ENCODE data around the gene PI4K2A.
A peak's percentile ranks its signal among the peaks of the same experiment; 100 is the strongest.

PI4K2A gene

GRCh38 chr10:97707134-97707861 is 66.8 kb downstream of the PI4K2A start:
- no peak for DNase-seq

DNA sequence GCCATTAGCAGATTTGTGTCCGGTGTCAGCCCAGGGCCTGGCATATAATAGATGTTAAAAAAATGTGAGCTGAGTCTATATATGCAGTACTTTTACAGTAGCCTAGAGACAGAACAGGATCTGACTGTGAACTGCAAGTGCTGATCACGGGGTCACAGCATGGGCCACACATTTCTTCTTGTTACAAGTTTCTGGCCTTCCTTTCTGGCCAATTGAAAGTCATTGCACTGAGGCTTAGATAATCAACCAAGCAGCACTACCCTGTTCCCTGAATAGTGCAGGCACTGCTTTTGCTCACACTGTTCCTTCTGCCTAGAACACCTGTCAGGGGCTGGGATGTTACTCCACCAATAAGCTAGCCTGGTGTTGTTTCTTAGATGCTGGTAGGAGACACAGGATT is 67.7 kb downstream of the PI4K2A start:
- no peak for DNase-seq

DNA sequence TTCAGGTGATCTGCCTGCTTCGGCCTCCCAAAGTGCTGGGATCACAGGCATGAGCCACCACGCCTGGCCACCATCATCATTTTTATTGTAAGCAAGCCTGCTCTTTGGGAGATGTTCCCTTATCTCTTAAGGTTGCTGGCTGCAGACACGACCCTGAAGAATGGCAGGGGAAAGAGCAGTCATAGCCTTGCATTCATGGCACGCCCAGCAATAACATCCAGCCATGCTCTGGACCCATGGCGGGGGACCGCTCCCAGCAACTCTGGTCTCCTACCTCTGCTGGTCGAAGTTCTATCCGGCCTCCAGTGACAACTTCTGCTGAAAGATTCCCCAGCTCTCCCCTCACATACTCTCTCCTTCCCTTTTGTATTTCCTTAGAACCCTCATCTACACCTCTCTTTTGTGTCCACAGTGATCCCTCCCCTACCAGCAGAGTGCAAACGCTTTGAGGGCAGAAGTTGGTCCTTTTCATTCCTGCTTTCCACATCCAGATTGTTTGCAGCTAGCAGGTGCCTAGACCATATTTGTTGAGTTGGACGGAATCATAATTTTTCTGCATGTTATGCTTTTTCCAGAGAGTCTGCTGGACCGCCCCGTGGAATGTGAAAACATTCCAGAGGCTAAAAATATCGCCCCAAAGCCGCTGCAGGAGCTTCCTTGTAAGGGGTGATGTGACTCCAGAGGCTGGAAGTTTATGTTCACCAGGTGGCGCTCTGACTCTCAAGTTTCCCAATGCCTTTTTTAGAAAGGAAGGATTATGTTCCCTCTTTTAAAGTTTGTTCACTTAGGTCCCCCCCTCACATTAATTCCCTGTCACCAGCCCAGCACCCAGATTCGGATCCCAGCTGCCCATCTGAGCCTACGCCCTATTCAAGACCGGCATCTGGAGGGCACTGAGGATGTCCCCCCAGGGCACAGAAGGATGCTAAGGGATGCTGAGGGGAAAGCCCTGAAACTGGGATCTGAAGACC is 68.8 kb downstream of the PI4K2A start:
- DNase-seq: peak; percentile 35

DNA sequence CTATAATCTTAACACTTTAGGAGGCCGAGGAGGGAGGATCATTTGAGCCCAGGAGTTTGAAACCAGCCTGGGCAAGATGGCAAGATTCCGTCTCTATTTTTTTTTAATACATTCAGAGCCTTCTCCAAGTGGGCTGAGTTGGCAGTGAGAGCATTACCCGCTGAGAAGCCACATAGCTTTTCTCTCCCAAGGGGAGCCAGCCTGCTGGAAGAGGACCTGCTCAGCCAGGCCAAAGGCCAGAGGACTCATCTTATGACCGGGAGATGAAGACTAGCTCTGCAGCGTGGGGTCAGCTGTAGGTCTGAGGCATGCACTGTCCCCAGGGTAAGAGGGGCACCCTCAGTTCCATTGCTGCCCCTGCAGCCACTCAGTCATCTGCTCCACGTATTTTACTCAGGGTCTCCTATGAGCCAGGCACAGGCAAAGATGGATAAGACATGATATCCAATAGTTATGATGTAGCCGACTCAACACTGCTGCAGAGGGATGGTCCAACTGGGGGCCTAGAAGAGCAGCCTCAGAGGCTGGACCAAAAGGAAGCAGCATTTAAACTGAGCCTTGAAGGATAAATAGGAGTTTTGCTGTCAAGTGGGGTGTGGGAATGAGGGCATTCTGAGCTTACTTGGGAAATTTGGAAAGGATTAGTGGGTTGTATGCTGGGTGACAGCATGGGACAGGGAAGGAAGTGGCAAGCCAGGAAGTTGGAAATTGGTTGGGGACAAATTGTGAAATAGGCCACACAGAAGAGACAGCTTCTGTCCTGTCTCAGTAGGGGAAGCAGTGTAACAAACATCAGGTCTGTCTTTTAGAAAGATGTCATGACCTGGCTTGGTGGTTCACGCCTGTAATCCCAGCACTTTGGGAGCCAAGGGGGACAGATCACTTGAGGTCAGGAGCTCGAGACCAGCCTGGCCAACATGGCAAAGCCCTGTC is 71.4 kb downstream of the PI4K2A start:
- DNase-seq: no peak

GRCh38 chr10:97713339-97713825 is 72.9 kb downstream of the PI4K2A start, which contains the start of gene MARVELD1:
Gene MARVELD1, plus strand, starts transcription at chr10:97713730. Its CDS starts 147 bp downstream, at chr10:97713877.
- no peak for DNase-seq

DNA sequence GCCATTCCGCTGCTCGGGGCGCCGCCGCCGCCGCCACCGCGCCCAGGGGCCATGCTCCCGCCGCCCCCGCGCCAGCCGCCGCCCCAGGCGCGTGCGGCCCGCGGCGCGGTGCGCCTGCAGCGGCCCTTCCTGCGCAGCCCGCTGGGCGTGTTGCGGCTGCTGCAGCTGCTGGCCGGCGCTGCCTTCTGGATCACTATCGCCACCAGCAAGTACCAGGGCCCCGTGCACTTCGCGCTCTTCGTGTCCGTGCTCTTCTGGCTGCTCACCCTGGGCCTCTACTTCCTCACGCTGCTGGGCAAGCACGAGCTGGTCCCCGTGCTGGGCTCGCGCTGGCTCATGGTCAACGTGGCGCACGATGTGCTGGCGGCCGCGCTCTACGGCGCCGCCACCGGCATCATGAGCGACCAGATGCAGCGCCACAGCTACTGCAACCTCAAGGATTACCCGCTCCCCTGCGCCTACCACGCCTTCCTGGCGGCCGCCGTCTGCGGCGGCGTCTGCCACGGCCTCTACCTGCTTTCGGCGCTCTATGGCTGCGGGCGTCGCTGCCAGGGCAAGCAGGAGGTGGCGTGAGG is 73.4 kb downstream of the PI4K2A start:
- DNase-seq: peak; percentile 71

GRCh38 chr10:97714401-97715258 is 74.2 kb downstream of the PI4K2A start:
- DNase-seq: peak; percentile 46

GRCh38 chr10:97715259-97715874 is 74.9 kb downstream of the PI4K2A start:
- DNase-seq: no peak

DNA sequence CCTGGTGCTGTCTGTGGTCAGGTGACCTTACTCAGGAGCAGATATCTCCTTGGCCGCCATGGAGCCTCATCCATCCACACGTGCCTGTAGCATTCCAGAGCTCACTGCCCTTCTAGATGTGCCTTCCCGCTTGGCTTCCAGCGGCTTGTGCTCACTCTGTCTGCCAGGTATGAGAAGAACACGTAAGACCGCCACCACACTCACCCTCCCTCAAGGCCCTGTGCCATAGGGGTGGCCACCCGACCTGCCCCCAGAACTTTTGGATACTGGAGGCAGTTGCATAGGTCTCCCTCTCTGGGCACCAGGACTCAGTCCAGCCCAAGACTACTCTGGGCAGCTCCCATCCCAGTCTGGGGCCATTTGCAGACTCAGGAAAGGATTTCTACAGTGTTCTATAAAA is 77.2 kb downstream of the PI4K2A start:
- DNase-seq: no peak

- DNase-seq: peak; percentile 81
Observed at GRCh38 chr10:97718178-97718577, 77.7 kb downstream of the PI4K2A start.

DNA sequence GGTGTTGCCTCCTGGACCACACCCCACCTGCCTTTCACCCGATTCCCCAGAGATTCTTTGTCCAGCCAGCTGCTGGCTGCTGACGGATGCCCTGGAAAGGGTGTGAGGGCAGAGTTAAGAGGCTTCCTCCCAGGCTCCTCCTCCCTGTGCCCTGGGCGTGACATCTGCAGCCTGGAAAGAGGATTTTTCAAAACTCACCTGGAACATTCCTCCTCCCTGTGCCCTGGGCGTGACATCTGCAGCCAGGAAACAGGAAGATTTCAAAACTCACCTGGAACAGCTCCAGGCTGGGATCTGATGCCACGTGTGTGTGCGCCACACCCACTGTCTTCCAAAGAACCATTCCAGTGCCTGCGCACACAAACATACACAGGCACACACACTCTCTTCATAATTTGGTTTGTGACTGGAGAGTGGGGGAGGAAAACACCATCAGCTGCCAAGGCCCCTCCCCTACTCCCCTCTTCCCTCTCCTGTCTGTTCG is 78.2 kb downstream of the PI4K2A start:
- DNase-seq: no peak

DNA sequence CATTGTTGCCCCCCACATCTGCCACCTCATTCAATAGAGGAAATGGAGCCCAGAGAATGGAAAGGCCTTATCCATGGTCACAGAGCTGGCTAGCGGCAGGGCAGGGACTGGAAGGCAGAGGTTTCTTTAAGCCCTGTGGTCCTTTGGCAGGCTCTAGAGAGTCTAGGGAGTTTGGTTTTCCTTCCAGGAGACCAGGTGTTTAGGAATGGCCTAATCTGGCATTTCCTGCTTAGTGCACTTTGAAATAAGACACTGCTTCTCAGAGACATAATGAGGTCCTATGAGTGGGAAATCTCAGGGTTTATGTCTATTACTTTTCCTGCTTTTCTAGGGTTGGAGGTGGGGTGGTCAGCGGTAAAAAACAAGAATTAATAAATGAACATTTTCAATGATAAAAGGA is 79.1 kb downstream of the PI4K2A start:
- no peak for DNase-seq

DNA sequence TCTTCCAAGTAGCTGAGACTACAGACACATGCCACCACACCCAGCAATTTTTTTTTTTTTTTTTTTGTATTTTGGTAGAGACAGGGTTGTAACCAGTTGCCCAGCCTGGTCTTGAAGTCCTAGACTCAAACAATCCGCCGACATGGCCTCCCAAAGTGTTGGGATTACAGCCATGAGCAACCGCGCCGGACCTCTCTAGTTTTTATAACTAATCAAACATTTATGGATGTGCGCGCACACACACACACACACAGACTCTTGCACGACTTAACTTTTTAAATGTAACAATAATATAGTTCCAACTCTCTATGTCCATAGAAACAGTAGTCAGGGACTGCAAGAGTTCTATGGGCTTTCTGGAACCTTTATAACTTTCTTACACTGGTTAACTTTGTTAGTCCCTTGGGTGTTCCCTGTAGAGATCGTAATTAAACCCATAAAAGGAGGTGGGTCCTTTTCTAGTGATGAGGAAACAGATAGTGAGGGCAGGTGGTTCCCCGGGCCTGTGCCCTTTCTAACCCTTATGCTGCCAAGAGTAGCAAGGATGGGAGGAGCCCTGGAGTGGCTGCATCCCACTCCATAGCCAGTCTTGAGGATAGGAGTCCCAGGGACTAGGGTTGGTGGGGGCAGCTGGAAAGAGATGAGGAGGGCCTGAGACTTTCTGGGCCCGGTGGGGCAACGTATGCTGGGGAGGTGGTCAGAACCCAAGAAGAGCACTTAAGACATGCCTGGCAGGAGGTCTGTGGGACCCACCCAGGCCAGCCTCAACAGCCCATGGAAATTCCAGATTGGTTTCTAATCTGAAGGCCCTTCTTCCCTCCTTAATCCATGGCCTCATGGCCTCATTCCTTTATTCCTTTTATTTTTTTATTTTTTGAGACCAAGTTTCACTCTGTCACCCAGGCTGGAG is 81.7 kb downstream of the PI4K2A start:
- no peak for DNase-seq

DNA sequence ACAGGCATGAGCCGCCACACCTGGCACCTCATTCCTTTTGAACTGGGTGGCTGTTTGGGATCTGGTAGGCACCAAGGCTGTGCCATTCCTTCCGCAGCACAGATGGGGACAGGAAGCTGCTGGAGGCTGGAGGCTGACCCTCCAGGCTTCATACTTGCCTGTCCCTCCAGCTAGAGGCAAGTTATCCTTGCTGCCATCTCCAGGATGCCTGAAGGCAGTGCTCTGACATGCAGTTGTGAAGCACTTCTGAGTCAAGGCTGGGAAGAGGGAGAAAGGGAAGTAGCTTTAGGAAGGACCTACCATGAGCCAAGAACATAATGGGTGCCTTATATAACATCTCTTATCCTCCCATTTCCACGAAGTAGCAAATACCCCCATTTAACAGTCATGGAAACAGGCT is 82.5 kb downstream of the PI4K2A start:
- DNase-seq: no peak

GRCh38 chr10:97724341-97724941 is 84.0 kb downstream of the PI4K2A start:
- no peak for DNase-seq
